Left cardiac atrium (tissue), 4 donors: ENCODE results near the gene PTPRE. TPM values are rescaled to one million over a fixed set of nuclear protein-coding genes. Genes with fewer than 3 reads are reported as not detected.
A peak's percentile ranks its signal among the peaks of the same experiment; 100 is the strongest.
"Not testable (repeated sequence)": the region's sequence is repeated elsewhere in the genome, so short reads cannot be mapped to it uniquely, and the experiment has no call there.

ENCODE experiments used
- ATAC-seq, 2 donors: fragments of 200-7000 bp; cut with Tn5 transposase; one replicate each; pipeline ENCODE4 v1.9.1; 2020; ENCODE audit warnings: mild to moderate bottlenecking in 2 of 2, moderate library complexity in 2 of 2
- DNase-seq: peaks from one replicate; pipeline ENCODE4 v3.0.0-alpha.2; 2020
- intact Hi-C, 2 donors: fragments of 100-400 bp; cut with DNase I; formaldehyde crosslinking; loops; one replicate each; pipeline versions ENCODE4 v1.14.1 to v1.15.1; 2022 to 2023
- total RNA-seq, 2 donors: library from RNA; stranded (reverse); fragmentation: NEBNext Ultra II Directional; extraction: Animal tissue kit (Norgen Biotek cat#: 25700); gene quantifications; one replicate each; pipeline ENCODE4 v1.2.1, GENCODE V29; 2021
- donor health status: DM: no; HTN: yes; CAD: no.
- donor health status: DM: no; HTN: yes; CAD: no; lungs with severe emphysema.
- donor health status: DM: yes; HTN: yes; CAD: no.
- donor health status: Dilated cardiomyopathy.

Gene PTPRE
- total RNA-seq, 2 donors from 2014 or later: 14.2 to 24.3 TPM

GRCh38 chr10:127987467-127988380, 80.8 kb downstream of the PTPRE start:
- ATAC-seq (no peak), DNase-seq (no peak)
- intact Hi-C loops: no loop called here

GRCh38 chr10:127989481-127990012, 82.6 kb downstream of the PTPRE start:
- DNase-seq (no peak), ATAC-seq (peak in 1 of 2 donors; percentile 36)
- intact Hi-C loops: no loop called here

GRCh38 chr10:127990132-127990788, 83.4 kb downstream of the PTPRE start:
- DNase-seq, ATAC-seq, intact Hi-C loops: not testable (repeated sequence)

- ATAC-seq (peak; percentile 58 to 89), DNase-seq (no peak)
- intact Hi-C loops: no loop called here
These were observed 84.1 kb downstream of the PTPRE start for GRCh38 chr10:127990846-127991542.

- DNase-seq (no peak), ATAC-seq (peak in 1 of 2 donors; percentile 17)
- intact Hi-C loops: no loop called here
These were observed 84.8 kb downstream of the PTPRE start for GRCh38 chr10:127991543-127992255.

GRCh38 chr10:127992376-127992775, 85.5 kb downstream of the PTPRE start:
- intact Hi-C loops: no loop called here
- ATAC-seq (no peak), DNase-seq (no peak)

- DNase-seq: no peak
- intact Hi-C loops: no loop called here
- no peak for ATAC-seq
These were observed 86.3 kb downstream of the PTPRE start for GRCh38 chr10:127993056-127993690.

- ATAC-seq (no peak), DNase-seq (no peak)
- intact Hi-C loops: no loop called here
These were observed 89.0 kb downstream of the PTPRE start for GRCh38 chr10:127995939-127996338.

- intact Hi-C loops: no loop called here
- DNase-seq: peak; percentile 52
- peak; percentile 49 to 53 for ATAC-seq
These were observed 89.7 kb downstream of the PTPRE start for GRCh38 chr10:127996586-127996985.

GRCh38 chr10:127997271-127997670, 90.4 kb downstream of the PTPRE start:
- intact Hi-C loops: no loop called here
- DNase-seq (no peak), ATAC-seq (no peak)

- DNase-seq: no peak
- ATAC-seq: no peak
- intact Hi-C loops: no loop called here
These were observed 91.0 kb downstream of the PTPRE start for GRCh38 chr10:127997937-127998336.

GRCh38 chr10:127998501-127999144, 91.7 kb downstream of the PTPRE start:
- ATAC-seq: no peak
- intact Hi-C loops: no loop called here
- DNase-seq: no peak

GRCh38 chr10:127999297-128000129, 92.6 kb downstream of the PTPRE start:
- DNase-seq: no peak
- intact Hi-C loops: no loop called here
- ATAC-seq: no peak

GRCh38 chr10:128000471-128001362, 93.8 kb downstream of the PTPRE start:
- intact Hi-C loops: no loop called here
- DNase-seq (peak; percentile 63), ATAC-seq (peak; percentile 79 to 89)

- no peak for DNase-seq
- intact Hi-C loops: no loop called here
- ATAC-seq: no peak
These were observed 94.5 kb downstream of the PTPRE start for GRCh38 chr10:128001363-128001745.

- intact Hi-C loops: no loop called here
- ATAC-seq (peak; percentile 49 to 55), DNase-seq (no peak)
These were observed 94.9 kb downstream of the PTPRE start for GRCh38 chr10:128001849-128002248.
